ENCODE measurements around the gene NKX1-2.

Gene NKX1-2

GRCh38 chr10:124450012-124450782 is at the start of gene NKX1-2:
NKX1-2 (minus strand) TSS chr10:124450035; CDS start chr10:124449943, 92 bp downstream.
- DNase-seq, result no peak

GRCh38 chr10:124498056-124498455 is 48.2 kb upstream of the NKX1-2 start:
- no peak for DNase-seq

GRCh38 chr10:124497196-124497881 is 47.5 kb upstream of the NKX1-2 start:
- no peak for DNase-seq

GRCh38 chr10:124496620-124497019 is 46.8 kb upstream of the NKX1-2 start:
- no peak for DNase-seq

- no peak for DNase-seq
Observed at GRCh38 chr10:124496150-124496549, 46.3 kb upstream of the NKX1-2 start.

- no peak for DNase-seq
Observed at GRCh38 chr10:124495725-124496124, 45.9 kb upstream of the NKX1-2 start.

- DNase-seq, result no peak
Observed at GRCh38 chr10:124495162-124495561, 45.3 kb upstream of the NKX1-2 start.

GRCh38 chr10:124494046-124494807 is 44.4 kb upstream of the NKX1-2 start:
- DNase-seq, result no peak

GRCh38 chr10:124493214-124493882 is 43.5 kb upstream of the NKX1-2 start:
- no peak for DNase-seq

- no peak for DNase-seq
Observed at GRCh38 chr10:124492266-124492665, 42.4 kb upstream of the NKX1-2 start.

- no peak for DNase-seq
Observed at GRCh38 chr10:124491105-124491504, 41.3 kb upstream of the NKX1-2 start.

GRCh38 chr10:124486635-124487034 is 36.8 kb upstream of the NKX1-2 start:
- no peak for DNase-seq

- DNase-seq, result no peak
Observed at GRCh38 chr10:124484661-124485060, 34.8 kb upstream of the NKX1-2 start.

- DNase-seq, result no peak
Observed at GRCh38 chr10:124484031-124484430, 34.2 kb upstream of the NKX1-2 start.

- no peak for DNase-seq
Observed at GRCh38 chr10:124482876-124483275, 33.0 kb upstream of the NKX1-2 start.

- no peak for DNase-seq
Observed at GRCh38 chr10:124482236-124482800, 32.5 kb upstream of the NKX1-2 start.

GRCh38 chr10:124481717-124482116 is 31.9 kb upstream of the NKX1-2 start:
- no peak for DNase-seq

GRCh38 chr10:124480860-124481259 is 31.0 kb upstream of the NKX1-2 start:
- no peak for DNase-seq

- no peak for DNase-seq
Observed at GRCh38 chr10:124478515-124478914, 28.7 kb upstream of the NKX1-2 start.

- DNase-seq, result no peak
Observed at GRCh38 chr10:124477614-124478363, 28.0 kb upstream of the NKX1-2 start.

GRCh38 chr10:124476043-124476725 is 26.3 kb upstream of the NKX1-2 start:
- no peak for DNase-seq

Measured in NCI-H1436 (cell line).